NCI-H510A (cell line): ENCODE results near the gene PPIF.

Experiments
- DNase-seq: peaks from one replicate; lab custom pipeline; 2025; lab: John Stamatoyannopoulos, UW

The PPIF gene

DNA sequence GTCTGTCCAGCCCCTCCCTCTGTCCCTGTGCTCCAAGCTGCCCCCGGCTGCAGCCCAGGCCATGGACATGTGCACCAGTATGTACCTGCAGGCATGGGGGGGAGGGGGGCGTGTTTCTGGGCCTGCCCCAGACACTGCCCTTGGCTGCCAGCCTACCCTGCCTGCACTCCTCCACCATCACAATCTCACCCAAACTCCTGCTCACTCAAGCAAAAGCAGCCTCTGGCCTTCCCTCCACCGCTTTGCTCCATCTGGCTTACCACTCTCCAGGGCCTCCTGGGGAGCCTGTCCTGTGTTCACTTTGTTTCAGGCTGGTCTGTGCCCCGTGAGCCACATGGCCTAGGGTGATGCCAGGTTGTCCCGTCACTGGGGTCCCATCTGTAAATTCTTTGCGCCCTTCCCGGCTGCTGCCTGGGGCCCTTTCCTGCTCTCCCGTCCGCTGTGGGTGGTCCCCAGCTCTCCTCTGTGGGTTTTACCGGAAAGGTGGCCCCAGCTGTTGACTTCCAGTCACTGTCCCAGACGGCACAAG is 33.3 kb upstream of the PPIF start:
- no peak for DNase-seq

DNA sequence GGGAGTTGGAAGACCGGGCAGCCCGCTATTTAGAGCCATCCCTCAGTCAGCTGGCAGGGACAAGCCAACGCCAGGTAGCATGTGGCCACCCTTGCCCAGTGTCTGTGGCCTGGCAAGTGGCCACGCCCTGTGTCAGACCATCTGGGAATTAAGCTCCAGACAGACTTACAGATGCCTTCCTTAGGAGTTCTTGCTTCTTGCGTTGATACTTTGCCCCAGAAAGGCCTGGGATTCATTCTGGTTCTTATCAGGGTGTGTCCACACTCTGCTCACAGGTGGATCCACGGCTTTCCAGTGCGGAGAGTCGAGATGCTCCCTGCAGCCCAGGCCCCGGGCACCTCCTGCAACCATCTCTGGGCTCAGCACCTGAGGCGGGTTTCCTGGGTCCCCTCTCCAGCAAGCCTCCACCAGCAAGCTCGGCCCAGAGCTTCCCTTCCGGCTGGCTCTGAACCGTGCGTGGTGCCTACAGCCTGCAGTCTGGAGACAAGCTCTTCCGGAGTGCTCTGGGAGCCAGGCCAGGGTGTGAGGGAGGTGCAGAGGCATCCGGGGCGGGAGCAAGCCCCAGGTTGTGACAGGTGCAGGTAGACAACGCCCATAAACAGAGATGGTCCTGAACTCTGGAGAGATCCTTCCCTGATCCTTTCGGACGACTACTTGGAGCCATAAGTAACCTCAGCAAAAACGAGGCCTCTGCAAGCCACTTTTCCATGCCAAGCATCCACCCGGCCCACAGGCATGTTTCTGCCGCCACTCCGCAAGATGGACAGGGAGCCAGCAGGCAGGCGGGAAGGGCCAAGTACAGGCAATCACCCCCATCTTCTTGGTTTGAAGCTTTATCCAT is 32.3 kb upstream of the PPIF start:
- DNase-seq = no peak

DNA sequence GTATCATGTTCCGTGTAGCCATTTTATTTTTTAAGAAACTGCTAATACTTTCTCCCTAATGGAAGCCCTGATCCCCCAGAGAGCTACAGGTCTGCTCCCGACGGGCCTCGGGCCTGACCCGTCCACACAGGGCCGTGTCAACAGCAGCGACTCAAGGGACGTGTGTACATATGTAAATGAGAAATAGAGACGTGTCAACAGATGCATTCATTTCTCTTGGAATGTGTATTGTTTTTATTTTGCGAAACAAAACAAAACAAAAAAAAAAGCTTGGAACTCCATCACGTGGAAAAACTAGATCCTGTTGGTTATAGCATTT is 31.7 kb upstream of the PPIF start:
- no peak for DNase-seq

DNA sequence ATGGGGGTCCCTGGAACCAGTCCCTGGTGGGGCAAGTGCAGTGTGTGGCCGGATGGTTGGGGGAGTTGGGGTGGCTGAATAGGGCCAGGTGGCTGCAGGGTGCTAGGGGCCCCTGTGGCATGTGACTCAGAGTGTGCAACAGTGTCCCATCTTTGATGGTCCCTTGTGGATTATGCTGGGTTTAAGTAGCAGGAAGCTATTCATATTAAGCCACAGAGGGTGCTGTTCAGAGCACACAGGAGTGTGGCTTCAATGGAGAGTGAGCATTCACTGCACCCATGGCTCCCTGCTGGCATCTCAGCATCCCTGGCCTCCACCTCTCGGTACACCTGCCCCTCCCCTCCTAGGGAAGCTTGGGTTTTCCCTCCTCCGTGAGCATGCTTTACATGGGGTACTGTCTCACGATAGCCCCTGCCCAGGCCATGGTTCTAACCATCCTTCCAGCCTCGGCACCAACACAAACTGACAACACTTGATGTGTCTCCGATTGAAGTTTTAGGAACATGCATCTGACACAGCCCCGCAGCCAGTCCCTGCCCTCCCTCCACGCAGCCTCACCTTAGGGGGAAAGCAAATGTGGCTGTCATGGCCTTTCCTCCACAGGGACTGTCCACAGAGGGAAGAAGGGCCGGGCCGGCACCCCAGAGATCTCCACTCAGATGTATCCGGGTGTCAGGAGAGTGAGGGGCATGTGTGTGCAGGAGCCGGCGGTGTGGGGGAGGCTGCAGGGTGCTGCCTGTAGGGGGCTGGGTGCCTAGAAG is 30.4 kb upstream of the PPIF start:
- no peak for DNase-seq

DNA sequence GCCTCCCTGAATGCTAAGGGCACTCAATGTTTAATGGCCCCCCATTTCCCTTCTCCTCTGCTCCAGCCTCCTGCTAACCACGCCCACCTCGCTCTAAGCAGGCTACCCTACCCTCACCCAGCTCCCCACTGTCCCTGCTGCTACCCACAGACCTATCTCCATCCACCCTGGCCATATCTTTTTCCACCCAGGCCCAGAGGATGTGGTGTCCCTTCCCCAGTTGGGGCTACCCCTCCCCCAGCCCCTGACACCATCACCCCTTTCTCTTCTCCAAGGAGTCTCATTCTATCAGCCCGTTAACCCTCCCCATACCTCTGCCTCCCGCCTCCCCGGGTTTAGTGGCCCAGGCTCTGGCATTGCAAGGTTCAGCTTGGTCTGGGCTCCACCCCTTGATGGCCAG is 28.9 kb upstream of the PPIF start:
- no peak for DNase-seq

DNA sequence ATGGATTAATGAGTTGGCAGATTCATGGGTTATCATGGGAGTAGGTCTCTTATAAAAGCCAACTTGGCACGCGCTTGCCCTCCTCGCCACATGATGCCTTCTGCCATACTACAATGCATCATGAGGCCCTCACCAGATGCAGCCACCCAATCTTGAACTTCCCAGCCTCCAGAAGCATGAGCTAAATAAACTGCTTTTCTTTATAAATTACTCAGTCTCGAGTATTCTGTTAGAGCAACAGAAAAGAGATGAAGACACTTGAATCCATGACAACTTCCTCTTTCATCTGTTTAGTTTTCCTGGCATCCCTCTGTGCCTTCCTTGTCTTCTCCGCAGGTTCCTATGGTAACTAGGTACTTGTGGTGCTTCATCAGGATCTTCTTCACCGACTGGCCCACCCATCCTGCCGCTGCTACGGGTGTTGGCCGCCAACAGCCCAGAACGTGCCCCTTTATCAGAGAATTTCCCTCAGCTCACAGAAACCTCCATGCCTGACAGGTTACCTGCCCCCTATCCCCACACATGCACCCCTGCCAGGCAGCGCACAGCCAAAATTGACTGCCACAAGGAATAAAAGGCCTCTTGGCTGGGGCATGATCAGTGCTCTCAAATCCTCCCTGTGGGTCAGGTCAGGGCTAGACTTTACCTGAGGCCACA is 28.0 kb upstream of the PPIF start:
- no peak for DNase-seq

DNA sequence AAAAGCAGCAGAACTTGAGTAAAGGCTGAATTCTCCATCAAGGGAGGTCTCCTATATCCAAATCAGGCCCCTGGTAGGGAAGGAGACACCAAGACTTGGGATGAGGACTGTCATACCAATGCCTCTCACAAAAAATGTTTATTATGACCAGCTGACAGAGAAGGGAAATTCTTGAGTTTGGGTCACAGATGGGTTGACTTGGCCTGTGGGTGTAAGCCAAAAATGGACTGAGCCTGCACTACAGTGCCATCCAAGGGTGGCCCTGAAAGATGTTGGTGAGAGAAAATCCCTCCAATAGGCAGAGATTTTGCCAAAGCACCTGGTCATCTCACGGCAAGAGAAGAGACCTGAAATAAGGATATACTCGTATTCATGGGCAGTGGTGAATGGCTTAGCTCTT is 27.0 kb upstream of the PPIF start:
- DNase-seq = no peak

DNA sequence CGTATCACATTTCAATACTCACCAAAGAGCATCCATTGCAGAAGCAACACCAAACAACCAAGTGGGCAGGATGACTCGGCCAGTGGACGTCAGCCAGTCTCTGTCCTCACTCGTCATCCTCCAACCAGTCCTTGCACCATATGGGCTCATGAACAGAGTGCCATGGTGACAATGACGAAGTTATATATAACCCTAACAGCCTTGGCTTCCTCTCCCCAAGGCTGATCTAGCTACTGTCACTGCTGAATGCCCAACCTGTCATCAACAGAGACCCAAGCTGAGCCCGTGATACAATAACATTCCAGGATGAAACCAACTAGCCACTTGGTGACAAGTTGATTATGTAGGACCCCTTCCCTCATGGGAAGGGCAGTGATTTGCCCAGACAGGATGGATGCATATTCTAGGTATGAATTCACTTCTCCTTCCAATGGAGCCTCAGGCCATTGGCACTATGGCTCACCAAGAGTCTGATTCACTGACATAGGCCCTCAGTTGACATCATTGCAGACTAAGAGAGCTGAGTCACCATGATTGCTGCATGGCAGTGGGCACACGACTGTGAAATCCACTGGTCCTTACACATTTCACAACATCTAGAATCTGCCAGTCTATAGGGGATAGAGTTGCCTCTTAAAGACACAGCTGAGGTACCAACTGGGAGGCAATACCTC is 26.3 kb upstream of the PPIF start:
- DNase-seq = no peak

DNA sequence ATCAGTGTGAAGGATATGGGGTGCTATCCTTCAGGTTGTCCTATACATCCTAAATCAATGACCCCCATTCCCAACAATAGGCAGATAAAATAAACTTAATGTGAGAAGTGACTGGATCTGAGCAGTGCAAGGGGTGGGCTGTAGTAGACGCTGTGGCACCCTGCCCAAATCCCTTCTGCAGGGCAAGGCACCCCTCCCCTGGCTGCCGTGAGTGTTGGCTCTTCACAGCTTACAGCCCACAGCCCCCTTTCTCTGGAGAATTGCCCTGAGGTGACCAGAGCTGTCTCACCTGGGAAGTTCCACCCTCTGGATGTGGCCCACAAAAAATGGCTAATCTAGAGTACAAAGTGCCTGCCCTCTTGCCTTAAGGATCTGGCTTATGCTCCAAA is 25.8 kb upstream of the PPIF start:
- no peak for DNase-seq

DNA sequence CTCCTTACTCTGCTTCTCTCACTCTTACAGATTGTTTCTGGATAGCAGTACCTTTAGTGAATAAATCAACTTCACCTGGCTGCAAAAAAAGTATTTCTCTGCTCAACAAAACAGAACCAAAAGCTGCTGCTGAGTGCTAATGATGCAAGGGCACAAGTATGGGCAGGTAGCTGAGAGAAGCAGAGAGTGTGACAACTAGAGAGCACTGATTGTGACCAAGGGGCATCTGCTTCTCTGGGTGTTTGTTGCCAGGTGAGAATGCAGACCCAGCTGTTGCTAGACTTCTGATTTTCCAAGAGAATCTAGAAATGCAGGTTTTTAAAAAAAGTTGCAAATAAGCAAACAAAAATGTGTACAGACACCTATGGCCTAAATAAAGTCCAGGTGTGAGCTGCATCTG is 25.3 kb upstream of the PPIF start:
- DNase-seq = no peak

DNA sequence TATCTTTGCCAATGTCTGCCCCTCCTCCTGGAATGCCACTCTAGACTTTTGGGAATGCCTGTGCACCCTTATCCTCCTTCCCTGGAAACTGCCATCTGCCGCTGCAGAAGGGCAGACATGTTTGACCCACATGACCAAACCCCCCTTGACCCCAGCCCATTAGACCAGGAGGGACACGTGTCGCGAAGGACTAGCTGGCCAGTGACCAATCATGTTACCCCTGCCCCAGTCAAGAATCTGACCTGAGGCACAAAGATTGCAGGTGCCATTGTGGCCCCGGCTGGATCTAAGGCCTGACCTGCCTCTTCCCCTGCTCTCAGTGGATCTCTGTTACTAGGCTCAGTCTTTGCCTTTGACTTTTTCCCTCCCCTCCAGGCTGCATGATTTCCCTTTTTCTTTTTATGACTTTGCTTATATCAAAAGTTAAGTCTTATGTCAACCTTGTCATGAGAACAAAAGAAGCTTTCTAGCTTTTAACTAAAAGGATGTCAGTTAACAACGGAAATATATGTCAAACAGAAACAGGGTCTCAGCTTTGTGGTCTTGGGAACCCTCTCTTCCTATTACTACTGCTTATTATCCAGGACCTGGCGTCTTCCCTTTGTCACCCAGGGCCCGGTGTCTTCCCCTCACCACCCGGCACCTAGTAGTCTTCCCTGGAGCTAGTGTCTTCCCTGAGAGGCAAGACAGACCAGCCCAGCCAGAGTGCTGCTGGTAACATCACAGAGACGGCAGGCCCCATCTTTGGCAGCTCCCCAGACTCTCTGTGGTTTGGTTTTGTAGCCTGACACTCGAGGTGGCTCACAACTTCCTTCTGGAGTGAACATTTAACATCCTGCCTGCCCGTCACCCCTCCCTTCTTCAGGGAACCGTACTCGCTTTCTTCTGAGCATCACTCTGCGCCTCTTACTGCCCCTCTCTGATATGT is 24.4 kb upstream of the PPIF start:
- no peak for DNase-seq

DNA sequence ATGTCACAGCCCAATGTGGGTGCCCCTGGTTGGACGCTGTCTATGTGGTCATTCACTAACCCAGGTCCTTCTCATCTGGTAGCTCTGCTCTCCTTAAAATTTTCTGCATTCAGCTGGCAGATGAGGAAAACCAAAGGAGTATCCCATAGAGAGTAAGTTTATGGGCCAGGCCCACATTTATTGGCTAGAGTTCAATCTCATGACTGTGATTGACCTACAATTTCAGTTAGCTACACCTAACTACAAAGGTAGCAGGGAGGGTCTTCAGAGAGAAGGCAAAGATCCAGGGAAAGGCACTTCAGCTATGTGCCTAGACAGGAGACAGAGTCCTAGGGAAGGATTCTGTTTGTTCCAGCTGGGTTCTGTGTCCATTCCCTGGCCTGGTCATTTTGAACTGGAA is 23.7 kb upstream of the PPIF start:
- no peak for DNase-seq

DNA sequence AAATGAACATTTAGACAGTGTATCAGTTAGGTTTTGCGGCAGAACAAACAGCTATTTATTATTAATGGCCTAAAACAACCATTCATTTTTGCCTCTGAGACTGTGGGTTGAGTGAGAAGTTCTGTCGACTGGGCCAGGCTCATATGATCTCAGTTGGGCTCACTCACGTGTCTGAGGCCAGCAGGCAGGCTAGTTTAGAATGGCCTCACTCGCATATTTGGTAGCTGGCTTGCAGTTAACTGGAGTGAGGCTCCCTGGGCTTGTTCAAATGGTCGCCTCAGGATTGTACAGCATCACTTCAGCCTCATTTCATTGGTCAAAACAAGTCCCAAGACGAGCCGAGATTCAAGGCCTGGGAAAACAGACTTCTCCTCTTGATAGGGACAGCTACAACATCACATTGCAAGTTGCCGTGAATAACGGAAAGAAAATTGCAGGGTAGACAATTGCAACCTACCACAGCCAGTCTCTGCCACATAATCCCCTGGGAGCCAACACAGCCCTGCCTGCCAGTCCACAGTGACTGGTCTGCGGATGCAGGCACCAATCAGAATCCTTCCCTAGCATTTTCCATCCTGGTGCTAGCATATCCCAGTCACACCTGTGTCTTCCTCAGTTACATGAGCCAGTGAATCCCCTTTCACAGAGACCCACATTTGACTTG is 23.1 kb upstream of the PPIF start:
- no peak for DNase-seq

DNA sequence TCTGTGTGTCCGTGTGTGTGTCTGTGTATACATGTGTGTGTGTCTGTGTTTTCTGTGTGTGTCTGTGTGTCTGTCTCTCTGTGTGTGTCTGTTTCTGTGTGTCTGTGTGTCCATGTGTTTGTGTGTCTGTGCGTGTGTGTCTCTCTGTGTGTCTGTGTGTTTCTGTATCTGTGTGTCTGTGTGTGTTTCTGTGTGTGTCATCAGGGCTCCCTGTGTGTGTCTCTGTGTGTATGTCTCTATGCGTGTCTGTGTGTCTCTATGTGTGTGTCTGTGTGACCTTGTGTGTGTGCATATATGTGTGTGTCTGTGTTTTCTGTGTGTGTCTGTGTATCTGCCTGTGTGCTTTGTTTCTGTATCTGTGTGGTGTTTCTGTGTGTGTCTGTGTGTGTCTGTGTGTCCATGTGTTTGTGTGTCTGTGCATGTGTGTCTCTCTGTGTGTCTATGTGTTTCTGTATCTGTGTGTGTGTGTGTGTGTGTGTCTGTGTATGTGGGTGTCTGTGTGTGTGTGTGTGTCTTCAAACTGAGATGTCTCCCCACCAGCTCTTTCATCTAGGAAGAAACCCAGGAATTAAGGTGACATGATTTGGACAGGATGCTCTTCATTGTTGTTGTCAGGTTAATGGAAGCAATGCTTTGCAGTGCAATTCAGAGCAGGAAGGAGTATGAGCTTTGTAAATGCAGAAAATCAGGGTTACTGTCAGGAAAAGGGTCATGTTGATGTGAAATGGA is 20.7 kb upstream of the PPIF start:
- DNase-seq = no peak

DNA sequence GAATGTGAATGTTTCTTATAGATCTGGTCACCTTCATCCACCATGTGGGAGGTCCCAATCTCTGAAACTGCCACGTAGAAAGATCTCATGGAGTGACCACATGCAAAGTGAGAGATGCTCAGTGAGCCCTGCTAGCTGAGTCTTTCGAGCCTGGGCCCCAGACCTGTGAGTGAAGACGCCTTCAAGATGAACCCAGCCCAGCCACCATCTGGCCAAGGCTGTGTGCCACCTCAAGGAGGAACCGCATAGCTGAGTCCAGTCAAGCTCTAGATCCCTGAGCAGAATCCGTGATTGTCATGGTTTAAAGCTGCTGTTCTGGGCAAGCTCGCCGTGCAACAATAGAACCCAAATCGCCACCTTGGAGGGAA is 20.2 kb upstream of the PPIF start:
- no peak for DNase-seq

DNA sequence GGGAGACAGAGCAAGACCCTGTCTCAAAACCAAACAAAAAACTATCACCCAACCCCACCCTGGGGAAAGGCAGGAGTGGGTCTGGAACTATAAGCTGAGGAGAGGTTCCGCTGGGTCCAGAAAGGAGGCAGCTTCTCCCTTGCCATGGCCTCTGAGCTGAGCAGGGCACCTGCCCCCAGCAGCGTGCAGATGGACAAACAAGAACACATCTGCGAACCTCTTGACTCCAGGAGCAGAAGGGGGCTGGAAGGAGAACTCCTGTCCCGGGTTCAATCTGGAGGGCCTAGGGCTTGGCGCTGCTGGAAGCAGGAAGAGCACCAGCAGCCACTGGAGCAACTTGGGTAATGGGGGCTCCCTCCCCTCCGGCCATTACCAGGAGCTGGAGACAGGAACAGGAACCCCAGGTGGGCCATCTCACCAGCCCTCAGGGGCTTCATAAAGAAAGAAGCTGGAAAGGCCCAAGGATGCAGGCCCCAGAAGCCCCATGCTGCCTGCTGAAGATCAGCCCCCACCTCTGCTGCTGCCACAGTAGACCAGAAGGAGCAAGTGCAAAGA is 19.0 kb upstream of the PPIF start:
- DNase-seq = no peak

DNA sequence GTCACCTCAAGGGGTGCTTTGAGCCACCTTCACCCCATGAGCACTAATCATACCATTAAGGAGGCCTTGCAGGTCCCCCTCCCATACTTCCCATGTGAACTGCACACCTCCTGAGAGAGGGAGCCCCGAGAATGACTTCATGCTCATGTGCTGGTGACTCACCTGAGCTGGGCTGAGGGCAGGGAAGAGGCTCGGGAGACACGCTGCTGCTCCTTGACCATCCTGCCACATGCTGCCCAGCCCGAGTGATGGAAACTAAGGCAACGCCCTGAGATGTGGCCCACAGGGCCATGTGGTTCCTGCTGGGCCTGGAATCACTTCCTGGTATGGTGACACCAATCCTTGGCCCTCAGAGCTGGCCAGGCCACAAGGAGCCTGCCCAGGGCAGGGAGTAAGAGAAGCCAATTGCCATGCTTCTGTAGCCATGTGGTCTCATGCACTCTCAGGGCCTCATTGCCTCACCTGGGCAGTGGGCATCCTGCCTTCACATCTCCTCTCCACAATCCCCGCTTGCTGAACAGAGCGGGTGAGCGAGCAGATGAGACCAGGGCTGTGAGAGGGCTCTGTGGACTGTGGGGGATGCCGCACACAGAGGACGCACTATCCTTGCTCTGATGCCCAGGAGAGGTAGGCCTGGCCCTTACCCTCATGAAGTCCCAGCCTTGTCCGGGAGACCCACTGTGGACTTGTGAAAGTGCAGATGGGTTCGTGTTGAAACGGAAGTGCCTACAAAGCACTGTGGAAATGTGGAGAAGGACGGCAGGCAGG is 18.3 kb upstream of the PPIF start:
- no peak for DNase-seq

DNA sequence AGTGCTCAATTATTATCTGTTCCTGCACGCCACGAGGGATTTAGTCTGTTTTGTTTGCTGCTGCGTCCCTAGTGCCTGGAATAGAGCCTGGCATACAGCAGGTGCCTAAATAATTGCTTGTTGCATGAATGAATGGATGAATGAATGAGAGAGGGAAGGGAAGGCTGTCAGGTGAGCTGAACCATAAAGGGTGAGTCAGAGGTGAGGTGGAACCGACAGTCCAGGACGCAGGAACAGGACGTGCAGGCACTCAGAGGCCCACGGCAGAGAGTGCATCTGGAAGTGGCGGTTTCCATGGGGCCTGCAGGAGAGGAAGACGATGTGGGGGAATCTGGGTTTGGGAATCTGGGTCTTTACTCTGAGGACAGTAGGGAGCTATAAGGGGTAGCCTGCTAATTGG is 17.7 kb upstream of the PPIF start:
- no peak for DNase-seq

DNA sequence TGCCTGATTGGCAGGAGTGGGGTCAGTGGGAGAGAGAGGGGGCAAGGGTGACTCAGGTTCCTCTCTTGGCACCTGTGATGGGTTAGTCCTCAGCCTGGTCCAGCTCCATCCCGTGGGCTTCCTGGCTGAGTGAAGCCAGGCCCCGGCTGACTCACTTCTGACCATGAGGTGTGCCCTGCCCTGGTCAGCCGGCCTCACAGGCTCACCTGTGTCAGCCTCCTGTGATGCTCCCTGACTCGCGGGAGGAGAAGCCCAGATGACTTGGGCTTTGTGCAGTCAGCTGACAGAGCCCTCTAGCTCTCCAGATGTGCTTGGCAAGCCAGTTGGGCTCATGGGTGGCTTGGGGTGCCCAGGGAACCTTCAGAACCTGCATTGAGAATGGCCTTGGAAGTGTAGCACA is 16.0 kb upstream of the PPIF start:
- DNase-seq = no peak
